Measurements from ENCODE around the gene AKAP9. TPM values are rescaled to one million over a fixed set of nuclear protein-coding genes. Genes with fewer than 3 reads are reported as not detected.

The AKAP9 gene
- polyA plus RNA-seq, 1 donor: 127 TPM

Other genes starting within 250 kb of the AKAP9 start
- gene MTERF1, start 60.2 kb upstream of the AKAP9 start, polyA plus RNA-seq: 18.0 TPM
- gene CYP51A1, start 193.6 kb downstream of the AKAP9 start, polyA plus RNA-seq: 109 TPM
- gene LRRD1, start 238.3 kb downstream of the AKAP9 start, polyA plus RNA-seq: 0.19 TPM

Data from large intestine (tissue), 1 donor.